IMR-90 (cell line): ENCODE measurements around the gene FRMD5. TPM values are rescaled to one million over a fixed set of nuclear protein-coding genes. Genes with fewer than 3 reads are reported as not detected.
A peak's percentile ranks its signal among the peaks of the same experiment; 100 is the strongest.

Experiments used
- ATAC-seq: fragments of 200-7000 bp; cut with Tn5 transposase; 2 replicates; pipeline ENCODE4 v1.9.1; 2020; ENCODE audit warnings: low read depth, mild to moderate bottlenecking, moderate library complexity
- BruUV-seq: library from RNA; stranded (reverse); fragments of 400-500 nt; replicated peaks from 2 replicates; lab custom pipeline; 2021; lab: Mats Ljungman, UMichigan
- CTCF ChIA-PET: fragments of 300-600 bp; formaldehyde crosslinking; extraction: SDS; loops from one replicate; lab custom pipeline; 2021; ENCODE audit warnings: antibody characterized with exemption; lab: Yijun Ruan, JAX
- POLR2A ChIA-PET: fragments of 300-600 bp; sonication (Branson Sonifier 250); formaldehyde crosslinking; loops from one replicate; lab custom pipeline; 2022; ENCODE audit warnings: antibody characterized with exemption; ENCODE audit not compliant: unreplicated experiment; lab: Charles Lee
- DNase-seq: peaks from one replicate; pipeline ENCODE4 v3.0.0; 2013
- H2AFZ ChIP-seq: replicated peaks from 2 replicates; pipeline ENCODE3; 2013; ENCODE audit warnings: low read length, mild to moderate bottlenecking; ENCODE audit not compliant: poor library complexity
- H2AK5ac ChIP-seq: 2 replicates; pipeline ENCODE4 v1.6.1; 2013; ENCODE audit warnings: low read depth, low read length, inconsistent platforms
- H2AK9ac ChIP-seq: replicated peaks from 2 replicates; pipeline ENCODE3; 2013; ENCODE audit warnings: mild to moderate bottlenecking, low read depth, low read length, moderate library complexity; ENCODE audit not compliant: poor library complexity
- H2BK120ac ChIP-seq: 2 replicates; pipeline ENCODE4 v1.6.1; 2013; ENCODE audit warnings: low read depth, low read length, inconsistent platforms
- H2BK15ac ChIP-seq: 3 replicates; pipeline ENCODE4 v1.6.1; 2013; ENCODE audit warnings: low read depth, low read length, inconsistent platforms
- H2BK20ac ChIP-seq: 2 replicates; pipeline ENCODE4 v1.6.1; 2013; ENCODE audit warnings: low read depth, mild to moderate bottlenecking, inconsistent platforms, low read length, moderate library complexity
- H2BK5ac ChIP-seq: 2 replicates; pipeline ENCODE4 v1.6.1; 2013; ENCODE audit warnings: mild to moderate bottlenecking, low read depth, low read length, inconsistent platforms; ENCODE audit not compliant: poor library complexity, severe bottlenecking
- H3K14ac ChIP-seq: replicated peaks from 2 replicates; pipeline ENCODE4 v1.6.1; 2013; ENCODE audit warnings: low read depth, low read length, inconsistent platforms
- H3K18ac ChIP-seq: 2 replicates; pipeline ENCODE4 v1.6.1; 2013; ENCODE audit warnings: low read depth, low read length, control low read depth
- H3K23ac ChIP-seq: 2 replicates; pipeline ENCODE4 v1.6.1; 2013; ENCODE audit warnings: low read depth, low read length, inconsistent platforms
- H3K27ac ChIP-seq: 2 replicates; pipeline ENCODE4 v1.5.1; 2013; ENCODE audit warnings: mild to moderate bottlenecking, control low read depth, low read length; ENCODE audit not compliant: insufficient read depth
- H3K27me3 ChIP-seq: 2 replicates; pipeline ENCODE4 v1.6.1; 2013; ENCODE audit warnings: low read length; ENCODE audit not compliant: control insufficient read depth, insufficient read depth
- H3K36me3 ChIP-seq: 2 replicates; pipeline ENCODE4 v1.6.1; 2013; ENCODE audit warnings: low read length, mixed read lengths; ENCODE audit not compliant: control insufficient read depth, insufficient read depth
- H3K4ac ChIP-seq: 2 replicates; pipeline ENCODE4 v1.6.1; 2013; ENCODE audit warnings: low read depth, low read length, inconsistent platforms
- H3K4me1 ChIP-seq: 2 replicates; pipeline ENCODE4 v1.6.1; 2013; ENCODE audit warnings: low read length, mixed read lengths; ENCODE audit not compliant: control insufficient read depth, insufficient read depth
- H3K4me2 ChIP-seq: 2 replicates; pipeline ENCODE4 v1.6.1; 2013; ENCODE audit warnings: low read depth, mild to moderate bottlenecking, control low read depth, low read length, moderate library complexity
- H3K4me3 ChIP-seq: 2 replicates; pipeline ENCODE4 v1.5.1; 2013; ENCODE audit warnings: low read depth, mild to moderate bottlenecking, control low read depth, low read length, moderate library complexity; ENCODE audit not compliant: insufficient read depth
- H3K56ac ChIP-seq: 2 replicates; pipeline ENCODE4 v1.6.1; 2013; ENCODE audit warnings: low read length, inconsistent platforms; ENCODE audit not compliant: insufficient read depth; ENCODE audit errors: extremely low read depth
- H3K79me1 ChIP-seq, 2 experiments: 2 replicates each; pipeline ENCODE4 v1.6.1; 2013; ENCODE audit warnings: low read length in 2 of 2, inconsistent platforms in 1 of 2, low read depth in 1 of 2
- H3K9ac ChIP-seq: 2 replicates; pipeline ENCODE4 v1.6.1; 2013; ENCODE audit warnings: low read depth, low read length, control low read depth
- H3K9me1 ChIP-seq: 2 replicates; pipeline ENCODE4 v1.6.1; 2013; ENCODE audit warnings: low read length, inconsistent platforms; ENCODE audit not compliant: insufficient read depth
- H3K9me3 ChIP-seq: 2 replicates; pipeline ENCODE4 v1.6.1; 2013; ENCODE audit warnings: low read length; ENCODE audit not compliant: control insufficient read depth, insufficient read depth
- H4K20me1 ChIP-seq: 2 replicates; pipeline ENCODE4 v1.6.1; 2013; ENCODE audit warnings: low read length, inconsistent platforms; ENCODE audit not compliant: insufficient read depth
- H4K5ac ChIP-seq: 2 replicates; pipeline ENCODE4 v1.6.1; 2013; ENCODE audit warnings: mild to moderate bottlenecking, low read depth, low read length, control low read depth
- H4K8ac ChIP-seq, 2 experiments: 2 replicates each; pipeline ENCODE4 v1.6.1; 2013; ENCODE audit warnings: low read depth in 2 of 2, low read length in 2 of 2, control low read depth in 1 of 2, inconsistent platforms in 1 of 2
- H4K91ac ChIP-seq: 2 replicates; pipeline ENCODE4 v1.6.1; 2013; ENCODE audit warnings: low read depth, low read length, inconsistent platforms; ENCODE audit not compliant: insufficient read depth
- BHLHE40 ChIP-seq: fragments of 150-350 bp; IDR thresholded peaks from 2 replicates; pipeline ENCODE4 v1.6.1; 2016; ENCODE audit warnings: mild to moderate bottlenecking, low read depth, low read length
- CEBPB ChIP-seq: IDR thresholded peaks from 2 replicates; pipeline ENCODE4 v1.6.1; 2012; ENCODE audit warnings: low read depth, low read length, improper control_type of control experiment
- CHD1 ChIP-seq: IDR thresholded peaks from 2 replicates; pipeline ENCODE4 v1.6.1; 2012; ENCODE audit warnings: low read depth, low read length, improper control_type of control experiment
- CTCF ChIP-seq: conservative IDR thresholded peaks from 2 replicates; pipeline ENCODE4 v1.5.1; 2012; ENCODE audit warnings: mild to moderate bottlenecking, low read depth, low read length, improper control_type of control experiment
- ELK1 ChIP-seq: fragments of 150-350 bp; IDR thresholded peaks from 2 replicates; pipeline ENCODE4 v1.6.1; 2016; ENCODE audit warnings: low read depth, mild to moderate bottlenecking, low read length, moderate library complexity, borderline replicate concordance
- FOS ChIP-seq: fragments of 150-350 bp; IDR thresholded peaks from 2 replicates; pipeline ENCODE4 v1.6.1; 2016; ENCODE audit warnings: low read depth, low read length
- MAFK ChIP-seq: IDR thresholded peaks from 2 replicates; pipeline ENCODE4 v1.6.1; 2012; ENCODE audit warnings: low read depth, low read length, improper control_type of control experiment
- MAZ ChIP-seq: IDR thresholded peaks from 2 replicates; pipeline ENCODE4 v1.6.1; 2012; ENCODE audit warnings: low read depth, mild to moderate bottlenecking, low read length, improper control_type of control experiment, moderate library complexity, borderline replicate concordance
- MXI1 ChIP-seq: IDR thresholded peaks from 2 replicates; pipeline ENCODE4 v1.6.1; 2012; ENCODE audit warnings: low read depth, mild to moderate bottlenecking, low read length, moderate library complexity, borderline replicate concordance
- NFE2L2 ChIP-seq: fragments of 150-350 bp; IDR thresholded peaks from 2 replicates; pipeline ENCODE4 v1.6.1; 2016; ENCODE audit warnings: low read depth, mild to moderate bottlenecking, low read length
- POLR2A ChIP-seq: IDR thresholded peaks from 2 replicates; pipeline ENCODE4 v1.6.1; 2012; ENCODE audit warnings: mild to moderate bottlenecking, low read depth, low read length
- RAD21 ChIP-seq: IDR thresholded peaks from 2 replicates; pipeline ENCODE4 v1.6.1; 2012; ENCODE audit warnings: low read length, improper control_type of control experiment
- RCOR1 ChIP-seq: IDR thresholded peaks from 2 replicates; pipeline ENCODE4 v1.6.1; 2012; ENCODE audit warnings: mild to moderate bottlenecking, low read length, improper control_type of control experiment; ENCODE audit not compliant: insufficient replicate concordance
- RFX5 ChIP-seq: IDR thresholded peaks from 2 replicates; pipeline ENCODE4 v1.8.0; 2012; ENCODE audit warnings: low read depth, mild to moderate bottlenecking, low read length, moderate library complexity
- SMC3 ChIP-seq: fragments of 150-350 bp; IDR thresholded peaks from 2 replicates; pipeline ENCODE4 v1.6.1; 2016; ENCODE audit warnings: low read depth, mild to moderate bottlenecking, antibody characterized with exemption, low read length, moderate library complexity
- USF2 ChIP-seq: fragments of 150-350 bp; IDR thresholded peaks from 2 replicates; pipeline ENCODE4 v1.6.1; 2017; ENCODE audit warnings: mild to moderate bottlenecking, antibody characterized with exemption, low read length, low read depth
- WGBS, 2 experiments: methylation state at CpG; one replicate each; pipeline versions ENCODE4 v1.1.5 to v1.1.7; 2013; ENCODE audit warnings: missing lambda C conversion rate in 2 of 2; ENCODE audit not compliant: insufficient read length in 1 of 2; ENCODE audit errors: extremely low coverage in 2 of 2; 5-methylcytosine and 5-hydroxymethylcytosine counted together
- dilution Hi-C: fragments of 300-500 bp; cut with HindIII; formaldehyde crosslinking; loops from one replicate; pipeline ENCODE4 v1.14.3; 2018; ENCODE audit warnings: low sequenced_read_pairs; ENCODE audit not compliant: unreplicated experiment
- in situ Hi-C: fragments of 300-500 bp; cut with MboI; formaldehyde crosslinking; loops from 3 replicates; pipeline ENCODE4 v1.14.3; 2019; ENCODE audit warnings: low sequenced_read_pairs, inconsistent platforms, mixed read lengths
- intact Hi-C: fragments of 100-400 bp; cut with micrococcal nuclease; formaldehyde crosslinking; loops from 2 replicates; pipeline ENCODE4 v1.10.0; 2022
- polyA plus RNA-seq, 3 experiments: library from polyadenylated mRNA; depleted of rRNA; stranded (reverse); fragments of >200 nt; gene quantifications; 2 replicates each; pipeline ENCODE4 v1.2.3, GENCODE V29; 2012; ENCODE audit warnings: low replicate concordance in 1 of 3
- total RNA-seq: library from RNA; depleted of rRNA; stranded (reverse); fragments of >200 nt; gene quantifications from 2 replicates; pipeline ENCODE4 v1.2.3, GENCODE V29; 2012

Gene FRMD5
- total and polyA plus RNA-seq, 2 of the 4 experiments (the other 2 are of a cell fraction): 4.1 to 5.4 TPM

GRCh38 chr15:44136991-44137477 is 58.0 kb downstream of the FRMD5 start:
- no peak overlapping the region for H3K4me3 ChIP-seq
- in situ Hi-C loops: no loop called here
- ATAC-seq (no peak; the same call in 1 of the 2 replicates), DNase-seq (no peak)
- intact Hi-C loops: no loop called here
- ChIA-PET CTCF (no interaction called here), POLR2A (no interaction called here)
- WGBS, 2 experiments: 80% methylated on average over 2 of the region's 3 CpGs; no CpG with 5 or more reads in 1 of the 2 experiments
- H4K91ac ChIP-seq: no peak overlapping the region; the same call in 1 of the 2 replicates
- H3K9me1 ChIP-seq: peaks cover 4% of the 10 kb centered on the region
- no peak overlapping the region for H3K27ac ChIP-seq
- peak overlapping the region; percentile 29; the same call in 1 of the 2 replicates for H3K4ac ChIP-seq
- peak overlapping the region; percentile 36; the same call in 1 of the 2 replicates for H2BK20ac ChIP-seq
- peak overlapping the region in 1 of 2 experiments; percentile 65; a peak in 2 of 4 replicates for H4K8ac ChIP-seq
- H3K4me1 ChIP-seq: 0 out of 2 replicates have a peak, but pooled peaks cover 1% of the 10 kb centered on the region
- H3K56ac ChIP-seq: no peak overlapping the region
- H3K4me2 ChIP-seq: no peak overlapping the region
- H3K23ac ChIP-seq: peak overlapping the region; percentile 71
- no peak overlapping the region; the same call in 1 of the 2 replicates for H2BK120ac ChIP-seq
- peak overlapping the region; percentile 81 for H3K14ac ChIP-seq
- no peak overlapping the region for H2BK15ac ChIP-seq
- dilution Hi-C loops: no loop called here
- BruUV-seq: no TSS peak
- H3K9me3 ChIP-seq: no peaks in the 10 kb centered on the region
- no peak overlapping the region for H3K18ac ChIP-seq
- H2AFZ ChIP-seq: peak overlapping the region; percentile 71
- no peak overlapping the region for H2BK5ac ChIP-seq
- H2AK5ac ChIP-seq: no peak overlapping the region
- H4K20me1 ChIP-seq: no peaks in the 10 kb centered on the region
- H3K79me1 ChIP-seq: peaks cover 5 to 8% of the 10 kb centered on the region in 2 experiments; a peak in 3 of 4 replicates
- no peak overlapping the region for H3K9ac ChIP-seq
- H3K27me3 ChIP-seq: no peaks in the 10 kb centered on the region
- H3K36me3 ChIP-seq: no peaks in the 10 kb centered on the region
- no peak for TF ChIP-seq RAD21
- TF ChIP-seq USF2: no peak
- no peak for TF ChIP-seq FOS
- no peak for TF ChIP-seq NFE2L2
- TF ChIP-seq MAFK: no peak
- no peak for TF ChIP-seq CHD1
- no peak for TF ChIP-seq CEBPB
- no peak for TF ChIP-seq RFX5
- no peak for TF ChIP-seq CTCF
- TF ChIP-seq SMC3: no peak
- no peak for TF ChIP-seq MXI1
- no peak for TF ChIP-seq ELK1
- no peak for TF ChIP-seq MAZ
- TF ChIP-seq RCOR1: no peak
- no peak for TF ChIP-seq BHLHE40
- TF ChIP-seq POLR2A: no peak
- no peak overlapping the region for H4K5ac ChIP-seq
- peak overlapping the region; percentile 26 for H2AK9ac ChIP-seq
